ENCODE data around the gene DMD.

Gene DMD

DNA sequence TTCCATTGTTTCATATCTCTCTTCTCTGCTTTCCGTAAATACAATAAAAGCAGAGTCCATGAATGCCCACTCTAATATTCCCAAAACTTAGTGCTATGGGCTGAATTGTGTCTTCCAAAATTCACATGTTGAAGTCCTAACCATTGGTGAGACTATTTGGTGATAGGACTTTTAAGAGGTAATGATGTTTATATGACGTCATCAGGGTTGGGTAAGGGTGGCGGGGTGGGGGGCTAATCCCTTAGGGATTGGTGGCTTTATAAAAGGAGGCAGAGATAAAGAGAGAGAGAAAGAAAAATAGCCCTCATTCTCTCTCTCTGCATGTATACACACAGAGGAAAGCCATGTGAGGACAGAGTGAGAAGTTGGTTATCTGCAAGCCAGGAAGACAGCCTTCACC, 722.2 kb downstream of the DMD start:
- no peak for DNase-seq (ENCODE audit: low read depth)

- no peak for DNase-seq (ENCODE audit: low read depth)
Observed at GRCh38 chrX:32483534-32484136, 727.7 kb downstream of the DMD start.

DNA sequence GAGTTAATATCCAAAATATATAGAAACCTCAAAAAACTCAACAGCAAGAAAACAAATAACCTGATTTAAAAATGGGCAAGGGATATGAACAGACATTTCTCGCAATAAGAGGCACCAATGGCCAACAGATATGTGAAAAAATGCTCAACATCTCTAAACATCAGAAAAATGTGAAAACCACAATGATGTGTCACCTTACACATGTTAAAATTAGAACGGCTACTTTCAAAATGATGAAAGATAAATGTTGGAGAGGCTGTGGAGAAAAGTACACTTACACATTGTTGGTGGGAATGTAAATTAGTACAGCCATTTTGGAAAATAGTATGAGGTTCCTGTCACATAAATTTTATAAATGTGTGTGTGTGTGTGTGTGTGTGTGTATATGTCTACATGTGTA, 731.3 kb downstream of the DMD start:
- DNase-seq (ENCODE audit: low read depth): no peak

GRCh38 chrX:32472364-32472763, 739.0 kb downstream of the DMD start:
- no peak for DNase-seq (ENCODE audit: low read depth)

- no peak for DNase-seq (ENCODE audit: low read depth)
Observed at GRCh38 chrX:32455704-32456103, 755.6 kb downstream of the DMD start.

DNA sequence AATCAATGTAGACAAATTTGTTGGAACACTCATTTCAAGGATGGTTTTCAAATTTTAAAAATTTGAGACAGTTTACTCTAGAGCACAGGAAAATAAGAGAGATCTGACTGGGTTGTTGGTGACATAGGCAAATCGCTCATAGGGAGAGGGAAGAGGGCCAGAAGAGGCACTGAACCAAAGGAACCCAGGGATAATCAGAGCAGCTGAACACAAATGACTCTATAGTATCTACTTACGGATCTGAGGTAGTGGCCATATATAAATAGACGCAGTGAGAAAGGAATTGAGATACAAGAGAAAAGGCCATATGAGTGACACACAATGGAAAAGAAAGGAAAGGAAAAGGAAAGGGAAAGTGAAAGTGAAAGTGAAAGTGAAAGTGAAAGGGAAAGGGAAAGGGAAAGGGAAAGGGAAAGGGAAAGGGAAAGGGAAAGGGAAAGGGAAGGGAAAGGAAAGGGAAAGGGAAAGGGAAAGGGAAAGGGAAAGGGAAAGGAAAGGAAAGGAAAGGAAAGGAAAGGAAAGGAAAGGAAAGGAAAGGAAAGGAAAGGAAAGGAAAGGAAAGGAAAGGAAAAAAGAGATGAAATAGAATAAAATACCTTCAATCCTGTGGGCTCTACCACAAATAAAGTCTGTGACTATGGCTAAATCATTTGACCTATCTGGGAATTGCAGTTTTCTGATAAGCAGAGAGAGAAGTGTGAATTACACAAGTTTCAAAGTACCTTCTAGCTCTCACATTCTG, 759.2 kb downstream of the DMD start:
- DNase-seq (ENCODE audit: low read depth): no peak

DNA sequence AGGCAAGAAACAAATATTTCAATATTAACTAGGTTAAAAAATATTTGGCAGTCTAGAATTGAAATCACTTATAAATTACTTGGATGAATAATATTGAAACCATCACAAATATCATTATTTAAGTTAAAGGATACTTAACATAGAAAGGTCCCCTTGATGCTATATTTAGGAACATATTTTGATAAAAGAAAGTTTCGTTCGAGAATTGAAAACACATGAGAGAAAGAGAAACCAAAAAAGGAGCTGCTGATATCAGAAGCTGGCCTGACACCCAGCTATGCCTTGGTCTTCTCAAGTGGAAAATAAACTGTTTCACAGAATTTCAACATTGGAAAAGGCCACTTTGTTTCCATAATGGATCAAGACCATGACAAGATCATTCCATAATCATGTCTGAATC, 762.4 kb downstream of the DMD start:
- DNase-seq (ENCODE audit: low read depth): no peak

GRCh38 chrX:32448320-32448719, 763.0 kb downstream of the DMD start:
- DNase-seq (ENCODE audit: low read depth): no peak

GRCh38 chrX:32447640-32448039, 763.7 kb downstream of the DMD start:
- DNase-seq (ENCODE audit: low read depth): no peak

DNA sequence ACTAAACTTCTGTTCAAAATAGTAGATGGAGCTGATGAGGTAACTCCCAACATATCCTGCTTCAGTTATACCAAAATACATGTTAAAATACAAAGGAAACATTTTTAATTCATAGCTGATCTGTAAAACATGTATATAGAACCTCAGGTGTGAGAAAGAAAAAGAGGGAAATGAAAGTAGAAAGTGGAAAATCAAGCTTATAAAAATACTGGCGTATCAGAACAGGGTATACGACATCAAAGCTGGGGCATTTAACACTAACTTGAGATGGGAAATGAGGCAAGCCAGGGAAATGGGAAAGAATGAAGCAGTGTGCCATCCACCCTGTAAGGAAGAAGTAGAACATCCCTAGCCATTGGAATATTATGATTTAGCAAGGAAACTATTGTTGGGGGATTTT, 767.5 kb downstream of the DMD start:
- no peak for DNase-seq (ENCODE audit: low read depth)

DNA sequence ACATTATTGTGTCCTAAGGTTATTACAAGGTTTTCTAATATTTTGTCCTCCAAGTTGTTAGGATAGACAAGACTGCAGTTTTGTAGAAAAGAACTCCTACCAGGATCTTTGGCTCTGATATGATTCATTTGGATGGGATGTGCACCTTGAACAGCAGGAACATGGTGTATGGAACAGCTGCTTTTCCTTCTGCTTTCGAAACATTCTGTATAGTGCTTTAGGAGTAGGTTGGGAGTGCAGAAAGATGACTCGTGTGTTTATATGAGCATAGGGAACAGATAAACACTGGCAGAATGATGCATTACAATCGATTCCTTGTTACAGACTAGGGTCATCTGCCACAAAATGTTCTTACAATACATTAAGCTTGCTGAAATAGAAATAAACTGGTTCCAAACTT, 790.1 kb downstream of the DMD start:
- no peak for DNase-seq (ENCODE audit: low read depth)

- no peak for DNase-seq (ENCODE audit: low read depth)
Observed at GRCh38 chrX:32408389-32408788, 803.0 kb downstream of the DMD start.

DNA sequence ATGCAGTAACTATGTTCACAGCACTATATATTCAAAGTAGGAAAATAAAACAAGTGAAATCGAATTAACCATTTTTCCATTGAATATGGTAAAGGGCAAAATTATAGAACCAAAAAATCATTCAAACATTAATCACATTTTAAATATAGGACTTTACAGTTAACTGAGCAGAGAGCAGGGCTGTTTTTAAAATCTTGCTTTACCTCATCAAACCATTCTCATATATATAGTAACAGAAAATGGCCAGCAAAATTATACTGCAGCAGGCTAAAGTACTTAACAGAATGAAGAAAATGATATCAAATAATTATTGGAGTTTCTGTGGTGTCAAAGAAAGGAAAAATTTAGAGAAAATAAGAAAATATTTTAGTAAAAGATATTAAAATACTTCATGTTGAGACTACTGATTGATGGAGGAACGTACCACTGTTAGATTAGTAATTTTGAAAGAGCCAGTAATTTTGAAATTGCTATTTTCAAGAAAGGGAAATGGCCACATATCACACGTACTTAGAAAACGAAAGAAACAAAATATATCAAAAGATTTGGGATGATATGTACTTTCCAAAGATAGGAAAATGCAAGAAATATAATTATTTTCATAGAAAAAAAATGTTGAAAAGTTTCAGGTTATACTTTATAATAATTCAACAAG, 813.7 kb downstream of the DMD start:
- DNase-seq (ENCODE audit: low read depth): no peak

GRCh38 chrX:32395878-32396277, 815.5 kb downstream of the DMD start:
- no peak for DNase-seq (ENCODE audit: low read depth)

DNA sequence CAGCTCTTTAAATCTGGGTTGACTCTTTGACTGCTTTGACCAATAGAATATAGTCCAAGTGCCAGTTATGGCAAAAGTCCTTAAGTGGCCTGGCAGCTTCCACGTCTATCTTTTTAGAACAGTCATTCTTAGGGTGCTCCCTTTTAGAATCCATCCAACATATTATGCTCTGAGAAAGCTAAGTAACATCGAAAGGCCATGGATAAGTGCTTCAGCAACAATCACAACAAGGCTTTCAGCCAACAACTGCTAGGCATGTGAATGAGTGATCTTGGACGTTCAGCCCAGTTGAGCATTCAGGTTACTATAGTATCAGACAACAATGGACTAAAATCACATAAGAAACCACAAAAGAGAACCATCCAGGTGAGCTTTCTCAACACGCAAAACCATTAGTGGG, 818.7 kb downstream of the DMD start:
- DNase-seq (ENCODE audit: low read depth): no peak

- DNase-seq (ENCODE audit: low read depth): no peak
Observed at GRCh38 chrX:32370456-32371205, 840.7 kb downstream of the DMD start.

GRCh38 chrX:32293962-32294700, 917.2 kb downstream of the DMD start:
- no peak for DNase-seq (ENCODE audit: low read depth)

GRCh38 chrX:32289356-32289755, 922.0 kb downstream of the DMD start:
- no peak for DNase-seq (ENCODE audit: low read depth)

DNA sequence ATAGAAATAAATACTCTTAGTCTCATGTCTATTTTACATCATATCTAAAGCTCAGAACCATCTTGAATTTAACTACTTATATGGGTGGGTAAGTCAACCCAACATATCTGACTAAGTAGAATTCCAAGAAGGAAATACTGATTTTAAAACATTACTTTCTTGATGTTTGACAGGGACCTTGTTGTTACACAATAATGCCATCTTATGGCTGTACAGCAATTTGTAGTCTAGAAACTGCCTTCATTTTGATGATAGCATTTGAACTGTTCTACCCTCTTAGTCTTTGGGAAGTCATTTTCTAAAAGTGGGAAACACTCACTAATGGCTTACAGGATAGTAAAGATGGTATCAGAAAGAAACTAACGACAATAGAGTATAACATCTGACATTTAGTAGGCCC, 929.5 kb downstream of the DMD start:
- no peak for DNase-seq (ENCODE audit: low read depth)

DNA sequence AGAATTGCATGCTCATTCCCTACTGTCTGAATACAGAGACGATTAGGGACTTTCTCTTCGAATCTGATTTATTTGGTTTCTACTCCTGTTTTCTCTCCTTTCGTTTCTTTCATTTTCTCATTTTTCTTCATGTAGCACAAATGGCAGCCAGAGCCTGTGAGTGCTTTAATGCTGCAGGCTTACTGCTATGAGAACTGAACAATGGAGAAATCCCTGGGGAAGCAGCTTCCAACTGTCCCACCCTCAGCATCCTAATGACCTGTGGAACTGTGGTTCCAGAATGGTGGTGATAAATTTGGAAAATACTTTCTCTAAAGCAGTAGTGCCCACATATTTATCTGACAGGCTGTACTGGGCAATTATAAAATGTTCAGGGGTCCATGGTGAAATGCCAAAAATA, 930.4 kb downstream of the DMD start:
- no peak for DNase-seq (ENCODE audit: low read depth)

DNA sequence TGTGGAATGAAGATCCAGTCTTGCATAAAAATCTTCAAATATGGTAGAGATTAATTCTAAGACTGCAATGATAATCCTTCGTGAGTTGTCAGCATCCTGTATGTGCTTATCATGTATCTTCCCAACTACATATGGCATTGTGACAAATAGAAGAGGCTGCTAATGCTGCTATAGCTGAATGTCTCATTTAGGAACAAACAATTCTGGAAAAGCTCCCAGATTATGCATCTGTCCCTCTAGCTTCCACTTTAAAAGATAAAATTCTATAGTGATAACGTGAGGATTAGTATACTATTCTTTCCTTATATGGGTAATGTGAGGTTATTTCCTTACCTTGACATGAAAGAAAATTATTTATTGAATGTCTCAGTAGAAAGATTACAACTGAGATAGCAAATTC, 930.9 kb downstream of the DMD start:
- no peak for DNase-seq (ENCODE audit: low read depth)

DNA sequence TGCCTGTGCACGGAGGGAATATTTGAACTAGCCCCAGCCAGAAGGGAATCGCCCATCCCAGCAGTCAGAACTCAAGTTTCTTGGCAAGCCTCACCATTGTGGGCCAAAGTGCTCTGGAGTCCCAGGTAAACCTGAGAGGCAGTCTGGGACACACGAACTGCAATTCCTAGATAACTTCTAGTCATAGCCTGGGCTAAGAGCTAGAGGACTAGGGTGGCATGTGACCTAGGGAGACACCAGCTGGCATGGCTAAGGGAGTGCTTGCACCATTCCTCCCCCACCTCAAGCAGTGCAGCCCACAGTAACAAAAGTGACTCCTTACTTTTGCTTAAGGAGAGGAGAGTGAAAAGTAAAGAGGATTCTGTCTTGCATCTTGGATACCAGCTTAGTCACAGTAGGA, 935.2 kb downstream of the DMD start:
- DNase-seq (ENCODE audit: low read depth): no peak
